Uterus (tissue), 2 donors: ENCODE data around the gene TFCP2L1.

Source experiments
- CTCF ChIP-seq, 4 experiments: fragments of 200-600 bp in 2 of 4; fragments of 450-650 bp in 2 of 4; sonication (generic) in 2 of 4; IDR thresholded peaks; one replicate each; pipeline ENCODE4 v1.5.1; 2016 to 2019; ENCODE audit warnings: antibody characterized with exemption in 4 of 4, mild to moderate bottlenecking in 2 of 4, moderate library complexity in 1 of 4
- POLR2A ChIP-seq, 2 donors: fragments of 450-650 bp; IDR thresholded peaks; one replicate each; pipeline ENCODE4 v1.6.1; 2016; ENCODE audit warnings: antibody characterized with exemption in 2 of 2, mild to moderate bottlenecking in 1 of 2, moderate library complexity in 1 of 2

- TF ChIP-seq CTCF (IDR thresholded peaks at IDR 0.05) (no peak), POLR2A (IDR thresholded peaks at IDR 0.05) (no peak)
Observed at GRCh38 chr2:121257480-121257840, 27.5 kb downstream of the TFCP2L1 start.
